Hematopoietic multipotent progenitor cell (in vitro differentiated cells): ENCODE results near the gene PTPRG. TPM values are rescaled to one million over a fixed set of nuclear protein-coding genes. Genes with fewer than 3 reads are reported as not detected.

ENCODE experiments used
- DNase-seq, 3 donors: peaks; one replicate each; pipeline ENCODE4 v3.0.0-alpha.2; 2011 to 2015; ENCODE audit warnings: low read depth in 2 of 3, low spot score in 2 of 3
- total RNA-seq: library from RNA; depleted of rRNA; stranded (reverse); fragments of >200 nt; gene quantifications from one replicate; pipeline ENCODE4 v1.2.3, GENCODE V29; 2012

Gene PTPRG
- total RNA-seq, 1 donor = under 0.01 TPM

GRCh38 chr3:61562042-61562720 is 810 bp downstream of the PTPRG start:
- no peak for DNase-seq

GRCh38 chr3:61562721-61563312 is 1.4 kb downstream of the PTPRG start:
- DNase-seq = no peak

- DNase-seq = no peak
Measured at GRCh38 chr3:61563313-61564271, 2.2 kb downstream of the PTPRG start.

GRCh38 chr3:61564395-61565059 is 3.2 kb downstream of the PTPRG start:
- DNase-seq = no peak

GRCh38 chr3:61565569-61565968 is 4.2 kb downstream of the PTPRG start:
- no peak for DNase-seq

- DNase-seq = no peak
Measured at GRCh38 chr3:61568127-61568526, 6.8 kb downstream of the PTPRG start.

- no peak for DNase-seq
Measured at GRCh38 chr3:61569856-61570580, 8.6 kb downstream of the PTPRG start.

- no peak for DNase-seq
Measured at GRCh38 chr3:61570813-61571212, 9.4 kb downstream of the PTPRG start.

GRCh38 chr3:61571516-61572336 is 10.4 kb downstream of the PTPRG start:
- no peak for DNase-seq

GRCh38 chr3:61572879-61573278 is 11.5 kb downstream of the PTPRG start:
- no peak for DNase-seq

GRCh38 chr3:61573441-61573840 is 12.1 kb downstream of the PTPRG start:
- DNase-seq = no peak

GRCh38 chr3:61574854-61575253 is 13.5 kb downstream of the PTPRG start:
- no peak for DNase-seq

- no peak for DNase-seq
Measured at GRCh38 chr3:61575893-61576292, 14.5 kb downstream of the PTPRG start.

GRCh38 chr3:61577760-61578159 is 16.4 kb downstream of the PTPRG start:
- no peak for DNase-seq

- no peak for DNase-seq
Measured at GRCh38 chr3:61578667-61579367, 17.4 kb downstream of the PTPRG start.

- DNase-seq = no peak
Measured at GRCh38 chr3:61579685-61580084, 18.3 kb downstream of the PTPRG start.

GRCh38 chr3:61580982-61581643 is 19.7 kb downstream of the PTPRG start:
- DNase-seq = no peak

- DNase-seq = no peak
Measured at GRCh38 chr3:61582287-61582686, 20.9 kb downstream of the PTPRG start.
